Activated naive CD8-positive, alpha-beta T cell treated with anti-CD3 and anti-CD28 coated beads, Interleukin-2, amount 50 U/mL, for 16 hours (primary cell): ENCODE results near the gene MBP.
"Not testable (repeated sequence)": the region's sequence is repeated elsewhere in the genome, so short reads cannot be mapped to it uniquely, and the experiment has no call there.

Experiments used
- DNase-seq: peaks from one replicate; pipeline ENCODE4 v3.0.0-alpha.2; 2020; ENCODE audit warnings: low read depth, low spot score

MBP gene

GRCh38 chr18:77006305-77007175, 126.0 kb downstream of the MBP start:
- no peak for DNase-seq

GRCh38 chr18:77005651-77006195, 126.9 kb downstream of the MBP start:
- no peak for DNase-seq

- DNase-seq: no peak
These were observed 127.8 kb downstream of the MBP start for GRCh38 chr18:77004555-77005380.

GRCh38 chr18:77003316-77003715, 129.3 kb downstream of the MBP start:
- DNase-seq: no peak

- DNase-seq: no peak
These were observed 130.1 kb downstream of the MBP start for GRCh38 chr18:77002496-77002895.

GRCh38 chr18:77001979-77002378, 130.6 kb downstream of the MBP start:
- no peak for DNase-seq

- no peak for DNase-seq
These were observed 131.5 kb downstream of the MBP start for GRCh38 chr18:77001041-77001440.

GRCh38 chr18:77000527-77000926, 132.1 kb downstream of the MBP start:
- no peak for DNase-seq

GRCh38 chr18:76999077-76999476, 133.5 kb downstream of the MBP start:
- DNase-seq: no peak

GRCh38 chr18:76997951-76998808, 134.4 kb downstream of the MBP start:
- DNase-seq: no peak

GRCh38 chr18:76996429-76996828, 136.2 kb downstream of the MBP start:
- no peak for DNase-seq

- no peak for DNase-seq
These were observed 136.7 kb downstream of the MBP start for GRCh38 chr18:76995896-76996295.

- DNase-seq: no peak
These were observed 138.4 kb downstream of the MBP start for GRCh38 chr18:76994086-76994654.

- DNase-seq: no peak
These were observed 139.0 kb downstream of the MBP start for GRCh38 chr18:76993573-76993972.

GRCh38 chr18:76993085-76993382, 139.5 kb downstream of the MBP start:
- no peak for DNase-seq

GRCh38 chr18:76992226-76993084, 140.1 kb downstream of the MBP start:
- no peak for DNase-seq

GRCh38 chr18:76991021-76991688, 141.4 kb downstream of the MBP start:
- DNase-seq: no peak

GRCh38 chr18:76990343-76991020, 142.1 kb downstream of the MBP start:
- DNase-seq: not testable (repeated sequence)

GRCh38 chr18:76989647-76990190, 142.9 kb downstream of the MBP start:
- no peak for DNase-seq
